Measurements from ENCODE around the gene RELB. TPM values are rescaled to one million over a fixed set of nuclear protein-coding genes. Genes with fewer than 3 reads are reported as not detected.
A peak's percentile ranks its signal among the peaks of the same experiment; 100 is the strongest.

Gene RELB
- total and polyA plus RNA-seq, 10 of the 15 experiments (the other 5 are each of a cell fraction or from before 2014, with no cell fraction given), result 0.66 to 43.8 (median 12.8) TPM

GRCh38 chr19:45079911-45080370 is 78.7 kb downstream of the RELB start:
- peaks cover 2 to 10% of the 10 kb centered on the region in 2 experiments; a peak in 3 of 4 replicates for H3K36me3 ChIP-seq (ENCODE audit: control insufficient read depth in 2 of 2, insufficient read depth in 2 of 2, low read length in 1 of 2)
- ChIA-PET RAD21 (ENCODE audit: unreplicated experiment) (interaction anchor here (0.6 to 2.5 kb wide), 2 partner anchors 12 to 56 kb away, joined by 3 to 19 read pairs; partner anchors contain the start of gene PPP1R37), POLR2A (interaction anchor here (0.6 to 3.3 kb wide), 7 partner anchors 12 to 79 kb away, joined by 3 to 36 read pairs (median 5); partner anchors contain the start of genes CLASRP, PPP1R37 and RELB), CTCF (interaction anchor here (0.9 to 3.5 kb wide), 6 partner anchors 12 to 56 kb away, joined by 3 to 19 read pairs (median 5); partner anchors contain the start of gene PPP1R37), SMC1A (ENCODE audit: uncharacterized antibody, unreplicated experiment) (interaction anchor here (0.9 to 1.9 kb wide), 5 partner anchors 10 to 57 kb away, joined by 3 to 7 read pairs (median 6); partner anchors contain the start of genes CLASRP and PPP1R37)
- H4K20me1 ChIP-seq (ENCODE audit: control insufficient read depth, insufficient read depth), result no peaks in the 10 kb centered on the region
- intact Hi-C loops (cut with micrococcal nuclease; ENCODE audit: unreplicated experiment) (loop anchor here (1.0 to 10.0 kb wide), 5 partner anchors 13 to 395 kb away; partner anchors contain the start of genes BLOC1S3, PPP1R37 and TRAPPC6A), in situ Hi-C loops (cut with MboI) (no loop called here)
- 1% methylated on average over 6 of the region's 6 CpGs for WGBS (ENCODE audit: insufficient coverage, insufficient replicate concordance, low lambda C conversion rate, missing lambda C conversion rate)
- BruUV-seq (replicated peaks), result TSS peak; percentile 75
- H3K27ac ChIP-seq (ENCODE audit: control insufficient read depth, insufficient read depth), result peak overlapping the region; percentile 95
- no peaks in the 10 kb centered on the region for H3K9me3 ChIP-seq (replicated peaks; ENCODE audit: control insufficient read depth, insufficient read depth, low read length)
- peak overlapping the region; percentile 89 for H3K4me3 ChIP-seq
- FAIRE-seq (no peak), DNase-seq (ENCODE audit: low read depth, low spot score) (no peak), ATAC-seq (no peak)
- peaks cover 65% of the 10 kb centered on the region for H3K79me2 ChIP-seq (ENCODE audit: control insufficient read depth, insufficient read depth, low read length)
- H3K4me2 ChIP-seq (ENCODE audit: control insufficient read depth, insufficient read depth), result peak overlapping the region; percentile 98
- H3K27me3 ChIP-seq (replicated peaks in 1 of 2; ENCODE audit: control insufficient read depth in 2 of 2, insufficient read depth in 2 of 2, low read length in 1 of 2), result no peaks in the 10 kb centered on the region
- peaks cover 16% of the 10 kb centered on the region for H3K4me1 ChIP-seq (ENCODE audit: control insufficient read depth, insufficient read depth, low read length)
- no peak overlapping the region for H2AFZ ChIP-seq (ENCODE audit: control insufficient read depth, low read depth, low read length)
- H3K9ac ChIP-seq (ENCODE audit: control insufficient read depth, insufficient read depth, low read length), result peak overlapping the region; percentile 98
- TF ChIP-seq FOXK2 (IDR thresholded peaks at IDR 0.05) (peak; percentile 66), SIN3A (IDR thresholded peaks at IDR 0.05; ENCODE audit: low read depth, low read length) (peak; percentile 41; the same call in 1 of the 2 replicates), ESRRA (IDR thresholded peaks at IDR 0.05; ENCODE audit: low read length) (no peak), NKRF (conservative IDR thresholded peaks at IDR 0.05) (peak; percentile 76), CEBPZ (IDR thresholded peaks at IDR 0.05; ENCODE audit: low read depth, low read length) (no peak), MYC (IDR thresholded peaks at IDR 0.05; ENCODE audit: insufficient read depth, insufficient read length, insufficient replicate concordance, low read length, severe bottlenecking) (no peak), MLLT1 (IDR thresholded peaks at IDR 0.05) (no peak; the same call in 1 of the 2 replicates), CHD2 (IDR thresholded peaks at IDR 0.05; ENCODE audit: borderline replicate concordance, low read depth, low read length) (peak; percentile 28; the same call in 1 of the 2 replicates), IKZF2 (IDR thresholded peaks at IDR 0.05) (no peak), ZNF687 (IDR thresholded peaks at IDR 0.05) (peak; percentile 74; the same call in 1 of the 2 replicates), ZNF384 (IDR thresholded peaks at IDR 0.05; ENCODE audit: borderline replicate concordance, low read depth, low read length) (no peak)
